Loucy (cell line): ENCODE results near the gene STAT4.

ENCODE experiments used
- H2AFZ ChIP-seq: fragments of 200-600 bp; sonication (generic); 2 replicates; pipeline ENCODE4 v1.6.0; 2016; ENCODE audit warnings: antibody characterized with exemption, mild to moderate bottlenecking, low read length, moderate library complexity
- H3F3A ChIP-seq: fragments of 200-600 bp; 2 replicates; pipeline ENCODE4 v1.6.0; 2016; ENCODE audit warnings: antibody characterized with exemption, low read depth, mild to moderate bottlenecking
- H3K27me3 ChIP-seq: fragments of 200-600 bp; sonication (generic); 2 replicates; pipeline ENCODE4 v1.6.1; 2014; ENCODE audit warnings: low read length, mild to moderate bottlenecking; ENCODE audit not compliant: insufficient read depth, poor library complexity, severe bottlenecking
- H3K36me3 ChIP-seq: fragments of 200-600 bp; sonication (generic); 2 replicates; pipeline ENCODE4 v1.6.1; 2016; ENCODE audit warnings: low read length; ENCODE audit not compliant: insufficient read depth
- H3K4me1 ChIP-seq: fragments of 200-600 bp; sonication (generic); 2 replicates; pipeline ENCODE4 v1.5.1; 2014; ENCODE audit warnings: low read length, mild to moderate bottlenecking; ENCODE audit not compliant: insufficient read depth, poor library complexity, severe bottlenecking
- H3K4me2 ChIP-seq: fragments of 200-600 bp; sonication (generic); 2 replicates; pipeline ENCODE4 v1.6.0; 2014; ENCODE audit warnings: antibody characterized with exemption, low read length, low read depth, mild to moderate bottlenecking; ENCODE audit not compliant: poor library complexity, severe bottlenecking
- H3K4me3 ChIP-seq: fragments of 200-600 bp; sonication (generic); 2 replicates; pipeline ENCODE4 v1.5.1; 2014; ENCODE audit warnings: low read length, mild to moderate bottlenecking, mixed read lengths; ENCODE audit not compliant: poor library complexity, severe bottlenecking
- H3K79me2 ChIP-seq: fragments of 200-600 bp; sonication (generic); 2 replicates; pipeline ENCODE4 v1.6.1; 2014; ENCODE audit warnings: low read length; ENCODE audit not compliant: insufficient read depth
- H3K9ac ChIP-seq: fragments of 200-600 bp; sonication (generic); 2 replicates; pipeline ENCODE4 v1.6.0; 2014; ENCODE audit warnings: mild to moderate bottlenecking, low read depth, low read length, moderate library complexity; ENCODE audit not compliant: poor library complexity, severe bottlenecking
- H3K9me2 ChIP-seq: fragments of 200-600 bp; sonication (generic); replicated peaks from 2 replicates; pipeline ENCODE4 v1.6.1; 2016; ENCODE audit warnings: low read depth, low read length, mixed read lengths
- H3K9me3 ChIP-seq: fragments of 200-600 bp; sonication (generic); 2 replicates; pipeline ENCODE4 v1.6.1; 2014; ENCODE audit warnings: mild to moderate bottlenecking, antibody characterized with exemption, low read length, low read depth; ENCODE audit not compliant: insufficient read depth
- H4K20me1 ChIP-seq: fragments of 200-600 bp; sonication (generic); 2 replicates; pipeline ENCODE4 v1.6.0; 2014; ENCODE audit warnings: antibody characterized with exemption, low read length, mild to moderate bottlenecking; ENCODE audit not compliant: insufficient read depth, poor library complexity, severe bottlenecking
- CTCF ChIP-seq: fragments of 200-600 bp; sonication (generic); conservative IDR thresholded peaks from 2 replicates; pipeline ENCODE4 v1.5.1; 2014; ENCODE audit warnings: mild to moderate bottlenecking, antibody characterized with exemption, low read length
- EZH2phosphoT487 ChIP-seq: fragments of 200-600 bp; IDR thresholded peaks from 2 replicates; pipeline ENCODE4 v1.6.1; 2018; ENCODE audit warnings: antibody characterized with exemption, mild to moderate bottlenecking, moderate library complexity, borderline replicate concordance

Gene STAT4

GRCh38 chr2:191048073-191048472, 102.7 kb downstream of the STAT4 start:
- Histone ChIP-seq H3K4me1 (peaks cover 6% of the 10 kb centered on the region), H3F3A (no peaks in the 10 kb centered on the region), H3K9ac (no peak overlapping the region), H3K36me3 (no peaks in the 10 kb centered on the region), H2AFZ (no peak overlapping the region), H3K4me3 (no peak overlapping the region), H3K9me2 (no peaks in the 10 kb centered on the region), H4K20me1 (no peaks in the 10 kb centered on the region), H3K79me2 (no peaks in the 10 kb centered on the region), H3K27me3 (peaks cover 4% of the 10 kb centered on the region), H3K9me3 (0 out of 2 replicates have a peak, but pooled peaks cover 4% of the 10 kb centered on the region), H3K4me2 (no peak overlapping the region)
- TF ChIP-seq EZH2phosphoT487 (no peak), CTCF (no peak)

DNA sequence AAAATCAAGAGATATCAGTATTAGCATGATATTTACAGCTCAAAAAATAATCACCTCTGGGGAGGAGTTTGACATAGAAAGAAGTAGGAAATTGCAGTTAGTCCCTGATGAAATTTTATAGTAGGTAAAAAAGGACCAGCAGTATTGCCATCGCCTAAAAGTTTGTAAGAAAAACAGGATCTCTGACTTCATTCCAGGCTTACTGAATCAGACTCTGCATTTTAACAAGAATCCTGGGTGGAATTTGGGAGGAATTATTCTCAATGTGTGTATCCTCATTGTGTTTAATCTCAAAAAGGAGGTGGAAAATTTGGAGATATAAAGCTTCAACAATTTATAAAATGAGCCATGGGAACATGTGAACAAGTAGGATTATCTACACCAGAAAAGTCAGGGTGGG, 105.7 kb downstream of the STAT4 start:
- H3K4me3 ChIP-seq = no peak overlapping the region
- no peaks in the 10 kb centered on the region for H3K4me1 ChIP-seq
- no peak overlapping the region for H2AFZ ChIP-seq
- no peaks in the 10 kb centered on the region for H3F3A ChIP-seq
- H3K9me3 ChIP-seq = 0 out of 2 replicates have a peak, but pooled peaks cover 4% of the 10 kb centered on the region
- H3K9ac ChIP-seq = no peak overlapping the region
- H3K79me2 ChIP-seq = no peaks in the 10 kb centered on the region
- H3K36me3 ChIP-seq = no peaks in the 10 kb centered on the region
- TF ChIP-seq EZH2phosphoT487 (no peak), CTCF (no peak)
- H3K27me3 ChIP-seq = peaks cover 4% of the 10 kb centered on the region
- H3K9me2 ChIP-seq = no peaks in the 10 kb centered on the region
- H3K4me2 ChIP-seq = no peak overlapping the region
- H4K20me1 ChIP-seq = no peaks in the 10 kb centered on the region

DNA sequence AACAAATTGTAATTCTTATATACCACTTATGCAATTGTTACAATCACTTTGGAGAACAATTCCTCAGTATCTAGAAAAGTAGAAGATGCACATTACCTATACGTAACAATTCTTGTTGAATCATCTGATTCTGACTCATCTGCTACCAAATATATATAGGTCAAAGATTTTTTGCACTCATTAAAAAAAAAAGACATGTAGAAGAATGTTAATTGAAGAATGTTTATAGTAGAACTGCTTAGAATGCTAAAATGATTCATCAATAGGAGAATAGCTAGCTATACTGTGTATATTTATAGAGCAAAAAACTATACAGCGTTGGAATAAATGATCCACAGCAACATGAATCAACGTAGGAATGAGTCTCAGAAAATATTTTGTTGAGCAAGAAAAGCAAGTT, 107.4 kb downstream of the STAT4 start:
- H3K36me3 ChIP-seq = no peaks in the 10 kb centered on the region
- H3K4me1 ChIP-seq = peaks cover 7% of the 10 kb centered on the region
- no peaks in the 10 kb centered on the region for H3F3A ChIP-seq
- H3K9me3 ChIP-seq = 0 out of 2 replicates have a peak, but pooled peaks cover 4% of the 10 kb centered on the region
- peaks cover 4% of the 10 kb centered on the region for H3K27me3 ChIP-seq
- H3K4me3 ChIP-seq = no peak overlapping the region
- H3K9me2 ChIP-seq = no peaks in the 10 kb centered on the region
- H3K4me2 ChIP-seq = no peak overlapping the region
- H3K9ac ChIP-seq = no peak overlapping the region
- H2AFZ ChIP-seq = no peak overlapping the region
- no peak for TF ChIP-seq CTCF
- no peak for TF ChIP-seq EZH2phosphoT487
- no peaks in the 10 kb centered on the region for H3K79me2 ChIP-seq
- H4K20me1 ChIP-seq = no peaks in the 10 kb centered on the region
